ENCODE measurements around the gene AQP7.
"Not testable (repeated sequence)": the region's sequence is repeated elsewhere in the genome, so short reads cannot be mapped to it uniquely, and the experiment has no call there.

Gene AQP7

DNA sequence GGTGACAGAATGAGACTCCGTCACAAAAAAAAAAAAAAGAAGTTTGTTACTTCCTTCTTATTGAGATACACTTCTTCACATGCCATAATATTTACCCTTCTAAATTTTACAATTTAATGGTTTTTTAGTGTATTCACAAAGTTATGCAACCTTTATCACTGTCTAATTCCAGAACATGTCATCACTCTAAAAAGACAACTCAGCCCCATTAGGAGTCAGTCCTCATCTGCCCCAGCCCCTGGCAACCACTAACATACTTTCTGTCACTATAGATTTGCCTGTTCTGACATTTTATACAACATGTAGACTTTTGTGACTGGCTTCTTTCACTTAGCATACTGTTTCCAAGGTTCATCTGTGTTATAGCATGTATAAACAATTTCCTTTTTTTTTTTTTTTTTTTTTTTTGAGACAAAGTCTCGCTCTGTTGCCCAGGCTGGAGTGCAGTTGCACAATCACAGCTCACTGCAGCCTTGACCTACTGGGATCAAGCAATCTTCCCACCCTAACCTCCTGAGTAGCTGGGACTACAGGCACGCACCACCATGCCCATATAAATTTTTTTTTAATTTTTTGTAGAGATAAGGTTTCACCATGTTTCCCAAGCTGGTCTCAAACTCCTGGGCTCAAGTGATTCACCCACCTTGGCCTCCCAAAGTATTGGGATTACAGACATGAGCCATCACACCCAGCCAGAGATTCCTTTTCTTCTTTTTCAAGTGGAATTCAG, 27.1 kb upstream of the AQP7 start:
- H3K9me3 ChIP-seq (replicated peaks; ENCODE audit: insufficient read depth, low read length) = no peaks in the 10 kb centered on the region
- no peaks in the 10 kb centered on the region for H3K36me3 ChIP-seq (replicated peaks; ENCODE audit: insufficient read depth, low read length)
- no peaks in the 10 kb centered on the region for H3K4me1 ChIP-seq (ENCODE audit: low read length)
- no peak overlapping the region for H3K4me3 ChIP-seq (ENCODE audit: low read length)
- H3K27me3 ChIP-seq (replicated peaks; ENCODE audit: insufficient read depth, low read length) = no peaks in the 10 kb centered on the region
- H2AFZ ChIP-seq (ENCODE audit: low read length) = no peak overlapping the region
- no peaks in the 10 kb centered on the region for H4K20me1 ChIP-seq (ENCODE audit: insufficient read depth, low read length)
- H3K27ac ChIP-seq (ENCODE audit: low read length) = no peak overlapping the region
- H3F3A ChIP-seq (ENCODE audit: insufficient read depth, low read length) = no peaks in the 10 kb centered on the region
- H3K9me2 ChIP-seq (replicated peaks; ENCODE audit: insufficient read depth, low read length) = no peaks in the 10 kb centered on the region
- no peak overlapping the region for H3K9ac ChIP-seq (ENCODE audit: low read length)
- no peak overlapping the region for H3K4me2 ChIP-seq (ENCODE audit: low read depth, low read length)
- no peaks in the 10 kb centered on the region for H3K79me2 ChIP-seq (ENCODE audit: low read length)
- no peak for DNase-seq
- TF ChIP-seq, protein P1, sequence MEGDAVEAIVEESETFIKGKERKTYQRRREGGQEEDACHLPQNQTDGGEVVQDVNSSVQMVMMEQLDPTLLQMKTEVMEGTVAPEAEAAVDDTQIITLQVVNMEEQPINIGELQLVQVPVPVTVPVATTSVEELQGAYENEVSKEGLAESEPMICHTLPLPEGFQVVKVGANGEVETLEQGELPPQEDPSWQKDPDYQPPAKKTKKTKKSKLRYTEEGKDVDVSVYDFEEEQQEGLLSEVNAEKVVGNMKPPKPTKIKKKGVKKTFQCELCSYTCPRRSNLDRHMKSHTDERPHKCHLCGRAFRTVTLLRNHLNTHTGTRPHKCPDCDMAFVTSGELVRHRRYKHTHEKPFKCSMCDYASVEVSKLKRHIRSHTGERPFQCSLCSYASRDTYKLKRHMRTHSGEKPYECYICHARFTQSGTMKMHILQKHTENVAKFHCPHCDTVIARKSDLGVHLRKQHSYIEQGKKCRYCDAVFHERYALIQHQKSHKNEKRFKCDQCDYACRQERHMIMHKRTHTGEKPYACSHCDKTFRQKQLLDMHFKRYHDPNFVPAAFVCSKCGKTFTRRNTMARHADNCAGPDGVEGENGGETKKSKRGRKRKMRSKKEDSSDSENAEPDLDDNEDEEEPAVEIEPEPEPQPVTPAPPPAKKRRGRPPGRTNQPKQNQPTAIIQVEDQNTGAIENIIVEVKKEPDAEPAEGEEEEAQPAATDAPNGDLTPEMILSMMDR (IDR thresholded peaks at IDR 0.05; ENCODE audit: low read length) = no peak
- TF ChIP-seq EZH2 (optimal IDR thresholded peaks at IDR 0.05; ENCODE audit: low read depth, low read length) = no peak
- TF ChIP-seq EZH2phosphoT487 (IDR thresholded peaks at IDR 0.05; ENCODE audit: low read length) = no peak

DNA sequence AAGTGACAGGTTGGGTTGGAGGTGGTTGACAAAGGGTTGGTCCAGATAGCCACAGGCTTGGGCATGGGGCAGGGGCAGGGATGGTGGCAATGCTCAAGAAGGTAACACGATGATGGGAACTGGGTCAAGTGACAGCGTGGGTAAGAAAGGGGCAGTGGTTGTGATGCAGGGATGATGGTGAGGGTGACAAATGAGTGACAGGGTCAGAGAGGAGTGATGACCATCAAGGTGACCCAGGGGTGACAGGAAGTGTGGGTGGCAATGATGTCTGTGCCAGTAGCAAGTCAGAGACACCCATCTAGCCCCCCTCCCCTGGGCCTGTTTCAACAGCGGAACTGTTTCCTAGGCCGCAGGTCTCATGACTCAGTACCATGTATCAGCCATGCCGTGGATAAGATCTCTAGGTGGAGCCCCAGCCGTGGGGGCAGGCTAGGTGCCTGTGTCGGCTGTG, 24.5 kb upstream of the AQP7 start:
- Histone ChIP-seq H3K4me1 (ENCODE audit: low read length) (no peaks in the 10 kb centered on the region), H3K36me3 (replicated peaks; ENCODE audit: insufficient read depth, low read length) (no peaks in the 10 kb centered on the region), H3F3A (ENCODE audit: insufficient read depth, low read length) (no peaks in the 10 kb centered on the region), H3K9me3 (replicated peaks; ENCODE audit: insufficient read depth, low read length) (no peaks in the 10 kb centered on the region), H3K27me3 (replicated peaks; ENCODE audit: insufficient read depth, low read length) (no peaks in the 10 kb centered on the region), H3K4me3 (ENCODE audit: low read length) (no peak overlapping the region), H3K27ac (ENCODE audit: low read length) (no peak overlapping the region), H3K79me2 (ENCODE audit: low read length) (no peaks in the 10 kb centered on the region), H2AFZ (ENCODE audit: low read length) (no peak overlapping the region), H3K4me2 (ENCODE audit: low read depth, low read length) (no peak overlapping the region), H3K9me2 (replicated peaks; ENCODE audit: insufficient read depth, low read length) (no peaks in the 10 kb centered on the region), H4K20me1 (ENCODE audit: insufficient read depth, low read length) (no peaks in the 10 kb centered on the region), H3K9ac (ENCODE audit: low read length) (no peak overlapping the region)
- TF ChIP-seq EZH2phosphoT487 (IDR thresholded peaks at IDR 0.05; ENCODE audit: low read length) (no peak), EZH2 (optimal IDR thresholded peaks at IDR 0.05; ENCODE audit: low read depth, low read length) (no peak)
- TF ChIP-seq, protein P1 (IDR thresholded peaks at IDR 0.05; ENCODE audit: low read length) = no peak
- no peak for DNase-seq

DNA sequence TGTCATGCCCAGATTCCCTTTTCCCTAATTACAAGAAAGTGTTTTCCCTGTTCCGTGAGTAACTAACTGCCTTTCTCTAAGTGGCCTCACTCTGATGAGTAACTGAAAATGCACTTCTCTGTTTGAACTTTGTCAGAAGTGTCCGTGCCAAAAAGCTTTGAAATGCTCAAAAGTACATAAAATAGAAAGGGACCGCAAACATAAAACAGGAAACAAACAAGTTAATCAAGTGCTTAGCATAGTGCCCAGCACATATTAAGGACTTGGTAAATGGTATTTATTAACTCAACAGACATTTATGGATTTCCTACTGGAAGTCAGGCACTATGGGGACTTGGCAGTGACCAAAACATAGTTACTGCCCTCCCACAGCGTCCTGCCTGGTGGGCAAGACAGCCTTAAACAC, 22.8 kb upstream of the AQP7 start:
- Histone ChIP-seq H3K27me3 (replicated peaks; ENCODE audit: insufficient read depth, low read length) (no peaks in the 10 kb centered on the region), H3K36me3 (replicated peaks; ENCODE audit: insufficient read depth, low read length) (no peaks in the 10 kb centered on the region), H3K9me3 (replicated peaks; ENCODE audit: insufficient read depth, low read length) (no peaks in the 10 kb centered on the region), H2AFZ (ENCODE audit: low read length) (no peak overlapping the region), H3K4me2 (ENCODE audit: low read depth, low read length) (no peak overlapping the region), H3K9me2 (replicated peaks; ENCODE audit: insufficient read depth, low read length) (no peaks in the 10 kb centered on the region), H4K20me1 (ENCODE audit: insufficient read depth, low read length) (no peaks in the 10 kb centered on the region), H3K4me3 (ENCODE audit: low read length) (no peak overlapping the region), H3K4me1 (ENCODE audit: low read length) (no peaks in the 10 kb centered on the region), H3F3A (ENCODE audit: insufficient read depth, low read length) (no peaks in the 10 kb centered on the region), H3K9ac (ENCODE audit: low read length) (no peak overlapping the region), H3K79me2 (ENCODE audit: low read length) (no peaks in the 10 kb centered on the region), H3K27ac (ENCODE audit: low read length) (no peak overlapping the region)
- no peak for DNase-seq
- TF ChIP-seq, protein P1 (IDR thresholded peaks at IDR 0.05; ENCODE audit: low read length) = no peak
- TF ChIP-seq EZH2phosphoT487 (IDR thresholded peaks at IDR 0.05; ENCODE audit: low read length) (no peak), EZH2 (optimal IDR thresholded peaks at IDR 0.05; ENCODE audit: low read depth, low read length) (no peak)

DNA sequence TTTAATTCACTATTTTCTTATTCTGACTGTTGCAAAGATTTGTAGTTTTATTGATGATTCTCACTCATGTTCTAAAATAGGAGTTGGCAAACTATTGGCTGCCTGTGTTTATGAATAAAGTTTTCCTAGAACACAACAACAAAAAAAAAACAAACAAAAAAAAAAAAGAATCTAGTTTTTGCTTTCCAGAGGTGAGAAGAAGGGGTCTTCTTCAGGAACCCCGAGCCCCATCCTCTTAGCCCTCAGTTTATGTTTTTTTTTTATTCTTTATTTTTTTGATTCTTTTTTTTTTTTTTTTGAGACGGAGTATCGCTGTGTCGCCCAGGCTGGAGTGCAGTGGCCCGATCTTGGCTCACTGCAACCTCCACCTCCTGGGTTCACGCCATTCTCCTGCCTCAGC, 22.1 kb upstream of the AQP7 start:
- H3K9me3 ChIP-seq (replicated peaks; ENCODE audit: insufficient read depth, low read length); H4K20me1 ChIP-seq (ENCODE audit: insufficient read depth, low read length); H3K27me3 ChIP-seq (replicated peaks; ENCODE audit: insufficient read depth, low read length); H3K4me2 ChIP-seq (ENCODE audit: low read depth, low read length); H3K79me2 ChIP-seq (ENCODE audit: low read length); H2AFZ ChIP-seq (ENCODE audit: low read length); H3K27ac ChIP-seq (ENCODE audit: low read length); H3K4me3 ChIP-seq (ENCODE audit: low read length); H3K9me2 ChIP-seq (replicated peaks; ENCODE audit: insufficient read depth, low read length); H3F3A ChIP-seq (ENCODE audit: insufficient read depth, low read length); H3K36me3 ChIP-seq (replicated peaks; ENCODE audit: insufficient read depth, low read length); H3K9ac ChIP-seq (ENCODE audit: low read length); DNase-seq; H3K4me1 ChIP-seq (ENCODE audit: low read length): not testable (repeated sequence)

DNA sequence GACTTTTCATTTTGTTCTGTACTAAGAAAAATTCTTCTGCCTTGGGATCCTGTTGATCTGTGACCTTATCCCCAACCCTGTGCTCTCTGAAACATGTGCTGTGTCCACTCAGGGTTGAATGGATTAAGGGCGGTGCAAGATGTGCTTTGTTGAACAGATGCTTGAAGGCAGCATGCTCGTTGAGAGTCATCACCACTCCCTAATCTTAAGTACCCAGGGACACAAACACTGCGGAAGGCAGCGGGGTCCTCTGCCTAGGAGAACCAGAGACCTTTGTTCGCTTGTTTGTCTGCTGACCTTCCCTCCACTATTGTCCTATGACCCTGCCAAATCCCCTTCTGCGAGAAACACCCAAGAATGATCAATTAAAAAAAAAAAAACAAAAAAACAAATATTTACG, 21.7 kb upstream of the AQP7 start:
- not testable (repeated sequence) for DNase-seq; H3K4me2 ChIP-seq (ENCODE audit: low read depth, low read length); H3K4me3 ChIP-seq (ENCODE audit: low read length); H3K9me2 ChIP-seq (replicated peaks; ENCODE audit: insufficient read depth, low read length); H4K20me1 ChIP-seq (ENCODE audit: insufficient read depth, low read length); H3F3A ChIP-seq (ENCODE audit: insufficient read depth, low read length); H3K4me1 ChIP-seq (ENCODE audit: low read length); H3K9me3 ChIP-seq (replicated peaks; ENCODE audit: insufficient read depth, low read length); H3K27me3 ChIP-seq (replicated peaks; ENCODE audit: insufficient read depth, low read length); H2AFZ ChIP-seq (ENCODE audit: low read length); H3K79me2 ChIP-seq (ENCODE audit: low read length); H3K9ac ChIP-seq (ENCODE audit: low read length); H3K36me3 ChIP-seq (replicated peaks; ENCODE audit: insufficient read depth, low read length); H3K27ac ChIP-seq (ENCODE audit: low read length)
